Mesothelial cell of epicardium (in vitro differentiated cells): ENCODE data around the gene JRKL. TPM values are rescaled to one million over a fixed set of nuclear protein-coding genes. Genes with fewer than 3 reads are reported as not detected.
"Not testable (repeated sequence)": the region's sequence is repeated elsewhere in the genome, so short reads cannot be mapped to it uniquely, and the experiment has no call there.

Experiments
- DNase-seq, 2 experiments: peaks; one replicate each; pipeline ENCODE4 v3.0.0; 2021; ENCODE audit warnings: low spot score in 2 of 2; ENCODE audit not compliant: unreplicated experiment in 2 of 2
- H3K27ac Mint-ChIP-seq: 2 replicates; pipeline ENCODE4 v1.8.0; 2021; ENCODE audit warnings: mixed read lengths
- H3K27me3 Mint-ChIP-seq: 2 replicates; pipeline ENCODE4 v1.8.0; 2021; ENCODE audit warnings: low read depth, mixed read lengths
- H3K36me3 Mint-ChIP-seq: 2 replicates; pipeline ENCODE4 v1.8.0; 2021; ENCODE audit warnings: mixed read lengths
- H3K4me1 Mint-ChIP-seq: 2 replicates; pipeline ENCODE4 v1.8.0; 2021; ENCODE audit warnings: mixed read lengths
- H3K4me3 Mint-ChIP-seq: 2 replicates; pipeline ENCODE4 v1.8.0; 2021; ENCODE audit warnings: mild to moderate bottlenecking, moderate library complexity, mixed read lengths
- H3K9me3 Mint-ChIP-seq: 2 replicates; pipeline ENCODE4 v1.8.0; 2021; ENCODE audit warnings: mixed read lengths
- total RNA-seq: library from RNA; stranded (reverse); gene quantifications from 3 replicates; pipeline ENCODE4 v1.2.1, GENCODE V29; 2021
- TF ChIP-seq, protein P1 (sequence below): fragments of 200-600 bp; sonication (generic); IDR thresholded peaks from one replicate; pipeline ENCODE4 v1.5.0; 2021; ENCODE audit warnings: antibody characterized with exemption; ENCODE audit not compliant: unreplicated experiment

The JRKL gene
- total RNA-seq, 1 donor from 2014 or later: 12.2 TPM

DNA sequence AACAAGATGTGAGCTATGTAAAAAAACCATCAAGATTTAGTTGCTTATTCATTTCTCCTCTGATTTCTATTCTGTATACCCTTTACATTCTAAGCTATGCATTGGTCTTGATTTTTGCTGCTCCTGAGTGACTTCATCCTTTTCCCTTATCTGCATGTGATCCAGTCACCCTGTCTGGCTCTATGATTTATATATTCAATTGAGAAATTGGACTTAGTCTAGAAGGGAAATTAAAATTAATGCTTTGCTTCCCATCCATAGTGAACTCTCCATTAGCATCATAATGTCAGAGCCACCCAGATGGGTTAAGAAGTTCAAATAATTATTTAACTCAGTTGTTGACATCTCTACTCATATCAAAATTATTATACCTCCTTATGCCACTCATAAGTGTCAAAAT lies 5.0 kb downstream of the JRKL start:
- H3K9me3 Mint-ChIP-seq: peaks cover 22% of the 10 kb centered on the region
- H3K27ac Mint-ChIP-seq: no peak overlapping the region
- H3K4me1 Mint-ChIP-seq: peaks cover 15% of the 10 kb centered on the region
- TF ChIP-seq, protein P1, sequence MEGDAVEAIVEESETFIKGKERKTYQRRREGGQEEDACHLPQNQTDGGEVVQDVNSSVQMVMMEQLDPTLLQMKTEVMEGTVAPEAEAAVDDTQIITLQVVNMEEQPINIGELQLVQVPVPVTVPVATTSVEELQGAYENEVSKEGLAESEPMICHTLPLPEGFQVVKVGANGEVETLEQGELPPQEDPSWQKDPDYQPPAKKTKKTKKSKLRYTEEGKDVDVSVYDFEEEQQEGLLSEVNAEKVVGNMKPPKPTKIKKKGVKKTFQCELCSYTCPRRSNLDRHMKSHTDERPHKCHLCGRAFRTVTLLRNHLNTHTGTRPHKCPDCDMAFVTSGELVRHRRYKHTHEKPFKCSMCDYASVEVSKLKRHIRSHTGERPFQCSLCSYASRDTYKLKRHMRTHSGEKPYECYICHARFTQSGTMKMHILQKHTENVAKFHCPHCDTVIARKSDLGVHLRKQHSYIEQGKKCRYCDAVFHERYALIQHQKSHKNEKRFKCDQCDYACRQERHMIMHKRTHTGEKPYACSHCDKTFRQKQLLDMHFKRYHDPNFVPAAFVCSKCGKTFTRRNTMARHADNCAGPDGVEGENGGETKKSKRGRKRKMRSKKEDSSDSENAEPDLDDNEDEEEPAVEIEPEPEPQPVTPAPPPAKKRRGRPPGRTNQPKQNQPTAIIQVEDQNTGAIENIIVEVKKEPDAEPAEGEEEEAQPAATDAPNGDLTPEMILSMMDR: no peak
- H3K36me3 Mint-ChIP-seq: peaks cover 20% of the 10 kb centered on the region
- H3K4me3 Mint-ChIP-seq: no peak overlapping the region
- H3K27me3 Mint-ChIP-seq: no peaks in the 10 kb centered on the region
- DNase-seq: no peak

DNA sequence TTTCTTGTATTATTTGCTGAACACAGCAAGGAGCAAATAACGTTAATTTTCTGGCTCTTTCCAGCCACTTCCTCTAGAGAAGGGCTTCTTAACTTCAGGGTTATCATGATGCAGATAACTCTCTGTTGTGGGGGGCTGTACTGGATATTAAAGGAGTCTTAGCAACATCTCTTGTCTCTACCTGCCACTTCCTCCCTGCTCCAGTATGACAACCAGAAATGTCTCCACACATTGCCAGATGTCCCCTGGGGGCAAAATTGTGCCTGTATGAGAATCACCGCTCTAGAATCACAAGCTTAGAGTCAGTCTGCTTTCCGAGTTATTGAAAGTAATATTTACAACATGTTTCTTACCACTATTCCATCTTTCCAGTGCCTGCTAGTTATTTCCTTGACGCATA lies 6.8 kb downstream of the JRKL start:
- TF ChIP-seq, protein P1: no peak
- Mint-ChIP-seq H3K27ac (no peak overlapping the region), H3K4me3 (no peak overlapping the region), H3K27me3 (no peaks in the 10 kb centered on the region), H3K4me1 (peaks cover 8% of the 10 kb centered on the region), H3K9me3 (peaks cover 20% of the 10 kb centered on the region), H3K36me3 (peaks cover 7% of the 10 kb centered on the region)
- no peak for DNase-seq

DNA sequence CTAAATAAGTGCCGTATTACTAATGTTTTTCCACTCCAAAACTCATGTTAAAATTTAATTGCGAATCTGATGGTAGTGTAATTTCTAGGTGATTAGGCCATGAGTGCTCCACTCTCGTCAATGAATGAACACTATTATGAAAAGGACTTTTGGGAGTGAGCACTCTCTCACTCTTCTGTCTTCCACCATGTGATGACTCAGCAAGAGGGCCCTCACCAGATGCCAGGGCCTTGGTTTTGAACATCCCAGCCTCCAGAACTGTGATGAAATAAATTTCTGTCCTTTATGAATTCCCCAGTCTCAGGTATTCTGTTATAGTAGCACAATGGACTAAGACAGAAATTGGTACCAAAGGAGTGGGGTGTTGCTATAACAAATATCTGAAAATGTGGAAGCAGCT lies 8.1 kb downstream of the JRKL start:
- Mint-ChIP-seq H3K4me3 (no peak overlapping the region), H3K36me3 (peaks cover 6% of the 10 kb centered on the region), H3K9me3 (peaks cover 25% of the 10 kb centered on the region), H3K27me3 (no peaks in the 10 kb centered on the region), H3K27ac (no peak overlapping the region), H3K4me1 (peaks cover 8% of the 10 kb centered on the region)
- TF ChIP-seq, protein P1: no peak
- DNase-seq: no peak

DNA sequence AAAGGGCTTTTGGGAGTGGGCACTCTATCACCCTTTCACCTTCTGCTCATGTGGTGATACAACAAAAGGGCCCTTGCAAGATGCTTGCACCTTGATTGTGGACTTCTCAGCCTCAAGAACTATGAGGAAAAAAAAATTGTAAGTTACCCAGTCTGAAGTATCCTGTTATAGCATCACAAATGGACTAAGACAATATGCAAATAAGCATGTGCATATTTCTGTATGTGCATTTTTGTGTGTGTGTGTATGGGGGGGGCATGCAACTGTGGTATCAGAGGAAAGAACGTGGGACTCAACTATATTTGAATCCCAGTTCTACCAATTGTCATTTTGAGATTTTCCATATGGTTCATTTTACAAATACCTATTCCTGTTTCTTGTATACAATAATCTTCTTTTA lies 10.9 kb downstream of the JRKL start:
- Mint-ChIP-seq H3K36me3 (peaks cover 6% of the 10 kb centered on the region), H3K27me3 (no peaks in the 10 kb centered on the region), H3K27ac (no peak overlapping the region), H3K9me3 (peaks cover 41% of the 10 kb centered on the region), H3K4me1 (peaks cover 3% of the 10 kb centered on the region), H3K4me3 (no peak overlapping the region)
- no peak for DNase-seq
- TF ChIP-seq, protein P1: no peak

DNA sequence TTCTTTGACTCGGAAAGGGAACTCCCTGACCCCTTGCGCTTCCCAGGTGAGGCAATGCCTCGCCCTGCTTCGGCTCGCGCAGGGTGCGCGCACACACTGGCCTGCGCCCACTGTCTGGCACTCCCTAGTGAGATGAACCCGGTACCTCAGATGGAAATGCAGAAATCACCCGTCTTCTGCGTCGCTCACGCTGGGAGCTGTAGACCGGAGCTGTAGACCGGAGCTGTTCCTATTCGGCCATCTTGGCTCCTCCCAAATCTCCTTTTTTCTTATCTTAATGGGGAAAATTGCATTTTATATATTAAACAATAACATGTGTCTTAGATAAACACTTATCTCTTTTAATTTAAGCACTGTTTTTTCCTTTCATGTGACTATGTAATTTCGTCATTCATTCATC lies 21.6 kb downstream of the JRKL start:
- H3K27me3 Mint-ChIP-seq, H3K4me1 Mint-ChIP-seq, H3K9me3 Mint-ChIP-seq, H3K27ac Mint-ChIP-seq, DNase-seq, H3K36me3 Mint-ChIP-seq: not testable (repeated sequence)
- H3K4me3 Mint-ChIP-seq: peak overlapping the region; percentile 66

DNA sequence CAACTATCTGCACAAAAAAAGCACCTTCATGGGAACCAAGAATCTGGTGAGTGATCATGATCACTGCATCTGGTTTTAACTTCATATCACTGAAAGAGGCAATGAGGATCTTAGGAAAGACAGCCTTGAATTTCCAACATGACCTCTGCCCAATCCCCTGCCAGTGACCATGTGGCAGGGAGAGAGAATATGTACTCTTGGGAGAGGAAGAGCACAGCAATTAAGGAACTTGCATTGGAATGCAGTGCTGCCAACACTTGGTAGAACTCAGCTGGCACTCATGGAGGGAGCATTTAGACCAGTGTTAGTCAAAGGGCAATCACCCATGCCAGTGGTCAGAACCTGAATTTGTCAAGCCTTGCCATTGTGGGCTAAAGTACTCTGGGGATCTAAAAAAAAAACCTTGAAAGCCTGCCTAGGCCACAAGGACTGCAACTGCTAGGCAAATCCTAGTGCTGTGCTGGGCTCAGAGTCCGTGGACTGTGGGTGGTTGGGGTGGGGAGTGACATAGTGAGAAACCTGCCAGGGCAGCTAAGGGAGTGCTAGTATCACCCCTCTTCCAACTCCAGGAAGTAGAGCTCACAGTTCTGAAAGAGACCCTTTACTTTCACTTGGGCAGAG lies 23.1 kb downstream of the JRKL start:
- no peak overlapping the region for H3K27ac Mint-ChIP-seq
- peaks cover 13% of the 10 kb centered on the region for H3K9me3 Mint-ChIP-seq
- H3K4me3 Mint-ChIP-seq: no peak overlapping the region
- no peaks in the 10 kb centered on the region for H3K27me3 Mint-ChIP-seq
- TF ChIP-seq, protein P1: no peak
- no peaks in the 10 kb centered on the region for H3K36me3 Mint-ChIP-seq
- H3K4me1 Mint-ChIP-seq: peaks cover 2% of the 10 kb centered on the region
- no peak for DNase-seq
